ENCODE measurements around the gene HOXA13.

Gene HOXA13

DNA sequence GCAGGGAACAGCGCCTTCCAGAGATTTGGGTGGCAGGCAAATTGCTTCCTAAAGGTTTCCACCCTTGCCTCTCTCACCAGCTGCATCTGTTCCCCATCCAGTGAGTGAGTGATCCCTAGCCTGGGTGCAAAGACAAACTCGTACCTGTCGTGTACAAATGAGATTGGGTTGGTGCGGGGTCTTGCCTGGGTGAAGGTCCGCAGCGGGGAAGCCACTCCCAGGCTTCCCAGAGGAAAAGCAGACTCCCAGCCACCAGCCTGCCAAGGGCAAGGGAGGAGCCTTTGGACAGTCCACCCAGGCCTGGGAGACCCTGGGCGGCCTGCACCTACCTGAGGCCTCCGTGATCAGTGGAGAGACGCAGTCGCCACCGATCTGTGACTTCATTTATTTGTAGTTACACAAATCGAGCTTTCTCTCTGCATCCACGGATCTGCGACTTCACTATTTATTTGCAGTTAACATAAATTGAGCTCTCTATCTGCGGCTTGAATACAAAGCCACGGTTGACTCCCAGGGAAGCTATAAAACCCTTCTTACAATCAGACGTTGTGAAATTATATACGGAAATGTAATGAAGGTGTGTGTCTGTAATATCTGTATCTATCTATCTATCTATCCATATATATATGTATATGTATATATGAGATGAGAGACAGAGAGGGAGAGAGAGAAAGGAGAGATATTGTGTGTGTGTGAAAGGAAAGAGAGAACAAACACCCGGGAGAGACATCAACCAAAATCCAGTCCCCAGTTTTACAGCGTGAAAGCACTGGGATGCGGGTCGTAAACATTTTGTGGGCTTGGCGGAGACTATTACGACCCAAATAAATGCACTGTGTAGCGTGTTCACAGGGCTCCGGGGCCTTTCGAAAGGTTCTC lies 40.4 kb downstream of the HOXA13 start:
- no peak for DNase-seq (ENCODE audit: low read depth)

DNA sequence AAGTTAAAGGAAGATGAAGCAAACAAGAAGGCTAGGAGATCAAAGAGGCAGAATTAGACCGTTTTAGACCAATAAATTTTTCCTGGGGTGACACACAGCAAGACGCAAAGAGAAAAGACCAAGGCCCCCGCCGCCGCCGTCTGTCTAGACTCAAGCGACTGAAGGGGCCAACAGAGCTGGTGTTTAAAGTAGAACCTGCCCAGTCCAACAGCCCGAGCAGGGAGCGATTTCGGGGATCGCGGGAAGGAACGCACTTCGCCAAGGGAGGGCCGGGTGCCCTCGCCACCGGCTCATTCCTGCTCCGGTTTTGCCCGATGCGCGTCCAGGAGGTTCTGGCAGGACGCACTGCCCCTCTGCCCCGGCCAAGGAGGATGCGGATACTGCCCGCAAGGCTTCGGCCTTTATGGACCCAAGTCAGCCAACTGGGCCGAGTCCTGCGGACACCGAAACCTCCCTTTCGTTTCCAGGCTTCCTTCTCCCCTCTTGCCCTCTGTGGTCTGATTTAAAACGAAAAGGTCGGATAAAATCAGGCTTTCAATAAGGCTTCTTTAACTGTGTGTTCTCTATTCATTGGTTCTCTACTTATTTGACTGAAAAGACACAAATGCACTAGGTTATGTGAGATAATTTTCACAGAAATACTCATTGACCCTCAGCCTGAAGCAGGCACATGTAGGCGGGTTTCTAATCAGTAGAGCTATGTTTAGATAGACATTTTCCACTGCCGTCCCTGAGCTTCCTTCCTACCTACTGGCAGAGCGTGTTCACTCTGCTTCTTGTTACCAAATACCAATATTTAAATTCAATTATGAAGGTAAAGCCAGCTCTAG lies 41.2 kb downstream of the HOXA13 start:
- DNase-seq (ENCODE audit: low read depth), result no peak

DNA sequence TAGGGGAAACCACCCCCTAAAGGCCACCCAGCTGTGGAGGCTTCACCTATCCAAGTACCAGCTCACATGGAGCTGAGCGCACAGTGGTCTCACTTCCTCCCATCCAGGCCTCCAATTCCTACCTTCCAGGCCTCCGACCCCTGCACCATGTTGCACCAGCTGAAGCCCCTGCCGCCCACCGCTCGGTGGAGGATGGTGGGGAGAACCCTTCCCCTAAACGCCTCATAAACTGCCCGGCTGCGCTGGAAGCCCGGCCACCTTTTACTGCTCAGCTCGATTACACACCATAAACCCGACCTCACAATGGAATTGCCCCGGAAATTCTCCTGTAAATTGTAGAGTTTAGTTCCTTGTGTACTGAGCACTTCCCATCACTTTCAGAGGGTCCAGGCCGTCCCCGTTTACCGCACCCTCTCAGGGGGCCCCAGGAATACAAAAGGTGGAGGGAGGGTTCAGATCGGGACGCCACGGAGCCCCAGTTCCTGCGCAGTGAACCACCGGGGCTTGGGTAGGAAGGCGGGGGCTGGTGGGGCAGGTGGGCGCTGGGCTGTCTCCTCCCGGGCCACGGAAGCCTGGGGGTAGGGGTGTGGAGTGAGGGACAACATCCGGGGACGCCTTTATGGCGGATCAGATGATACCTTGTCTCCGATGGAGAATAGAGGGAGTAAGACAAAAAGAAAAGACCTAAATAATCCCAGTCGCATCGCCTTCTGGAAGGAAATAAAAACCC lies 42.0 kb downstream of the HOXA13 start:
- no peak for DNase-seq (ENCODE audit: low read depth)

GRCh38 chr7:27156916-27157701 lies 42.8 kb downstream of the HOXA13 start:
- no peak for DNase-seq (ENCODE audit: low read depth)

DNA sequence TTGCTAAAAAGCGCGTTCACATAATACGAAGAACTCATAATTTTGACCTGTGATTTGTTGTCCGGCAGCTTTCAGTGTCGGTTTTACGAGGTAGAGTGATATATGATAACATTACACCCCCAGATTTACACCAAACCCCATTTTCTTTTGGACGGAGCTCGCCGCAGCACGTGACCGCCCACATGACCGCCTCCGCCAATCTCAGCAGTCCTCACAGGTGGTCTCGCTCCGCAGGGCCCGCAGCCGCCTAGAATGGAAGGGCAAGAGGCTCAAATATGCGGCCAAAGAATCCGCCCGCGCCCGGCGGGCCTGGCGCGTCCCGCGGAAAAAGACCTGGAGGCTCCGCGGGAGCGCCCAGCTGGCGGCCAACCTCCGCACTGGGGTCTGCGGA lies 43.4 kb downstream of the HOXA13 start, which contains the start of gene HOXA7:
Gene HOXA7, minus strand, starts transcription at position 168 of the 391 bp plus-strand sequence. Its CDS starts 130 bp downstream, at position 38.
- peak; percentile 42 for DNase-seq (ENCODE audit: low read depth)

GRCh38 chr7:27155816-27156507 lies 43.9 kb downstream of the HOXA13 start:
- no peak for DNase-seq (ENCODE audit: low read depth)

DNA sequence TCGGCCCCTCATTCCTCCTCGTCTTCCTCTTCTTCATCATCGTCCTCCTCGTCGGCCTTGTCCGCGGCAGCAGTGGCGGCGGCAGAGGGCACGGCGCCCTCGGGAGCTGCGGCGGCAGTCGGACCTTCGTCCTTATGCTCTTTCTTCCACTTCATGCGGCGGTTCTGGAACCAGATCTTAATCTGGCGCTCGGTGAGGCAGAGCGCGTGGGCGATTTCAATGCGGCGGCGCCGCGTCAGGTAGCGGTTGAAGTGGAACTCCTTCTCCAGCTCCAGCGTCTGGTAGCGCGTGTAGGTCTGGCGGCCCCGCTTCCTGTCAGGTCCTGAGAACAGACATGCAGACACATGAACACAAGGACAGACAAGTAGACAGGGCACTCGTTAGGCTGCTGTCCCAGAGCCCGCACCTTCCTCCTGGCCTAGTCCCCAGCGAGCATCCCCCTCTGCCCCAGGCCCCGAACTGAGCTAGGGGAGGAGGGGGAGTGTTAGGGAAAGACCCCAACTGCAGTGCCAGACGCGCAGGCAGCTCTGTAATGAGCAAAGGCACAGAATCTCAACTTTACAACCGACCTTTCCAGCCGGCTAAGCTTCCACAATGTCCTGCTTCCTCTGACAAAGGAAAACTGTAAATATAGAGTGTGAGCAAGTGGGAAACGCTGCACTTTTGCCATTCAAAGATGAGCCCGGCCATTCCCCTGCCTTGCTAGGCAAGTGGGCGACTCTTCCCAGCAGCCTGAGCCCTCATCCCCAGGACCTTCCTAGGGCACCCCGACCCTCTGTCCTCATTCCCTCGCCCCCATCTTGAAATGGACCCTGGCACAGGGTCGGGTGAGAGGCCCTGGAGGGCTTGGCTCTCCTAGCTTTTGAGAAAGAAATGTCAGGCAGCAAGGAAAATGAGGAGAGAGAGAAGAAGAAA lies 44.7 kb downstream of the HOXA13 start:
- no peak for DNase-seq (ENCODE audit: low read depth)

DNA sequence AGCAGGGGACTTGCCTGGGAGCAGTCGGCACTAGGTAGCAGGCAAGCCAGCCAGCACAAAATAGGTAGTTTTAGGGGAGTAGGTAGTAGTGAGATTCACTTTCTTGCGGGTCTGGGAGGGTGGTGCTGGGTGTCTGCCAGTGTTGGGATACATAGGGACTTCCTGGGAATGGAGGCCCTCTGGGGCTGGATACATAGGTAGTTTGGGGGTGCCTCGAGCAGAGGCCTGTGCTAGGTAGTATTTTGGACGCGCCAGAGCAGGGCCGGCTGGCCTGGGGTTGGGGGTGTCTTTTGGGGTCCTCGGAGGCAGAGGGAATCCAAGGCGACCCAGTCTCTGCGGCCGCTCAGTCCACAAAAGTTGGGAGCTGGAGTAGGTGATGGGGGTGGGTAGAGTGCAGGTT lies 45.5 kb downstream of the HOXA13 start:
- no peak for DNase-seq (ENCODE audit: low read depth)

DNA sequence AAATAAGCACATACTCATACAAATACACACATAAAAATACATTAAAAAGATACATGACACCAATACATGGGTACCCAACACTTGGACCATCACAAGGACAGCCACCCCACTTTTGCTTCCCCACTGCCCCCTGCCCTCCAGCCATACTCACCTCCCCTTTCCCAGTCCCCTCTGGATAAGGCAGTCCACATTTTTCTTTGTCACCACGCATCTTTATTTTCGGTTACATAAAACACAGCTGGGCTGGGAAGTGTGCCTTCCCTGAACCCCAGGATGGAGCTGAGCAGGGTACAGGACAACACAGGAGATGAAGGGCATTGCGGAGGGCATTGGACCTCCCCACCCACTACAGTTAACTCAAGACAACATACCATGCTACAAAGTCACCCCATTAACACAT lies 46.4 kb downstream of the HOXA13 start:
- DNase-seq (ENCODE audit: low read depth), result no peak

DNA sequence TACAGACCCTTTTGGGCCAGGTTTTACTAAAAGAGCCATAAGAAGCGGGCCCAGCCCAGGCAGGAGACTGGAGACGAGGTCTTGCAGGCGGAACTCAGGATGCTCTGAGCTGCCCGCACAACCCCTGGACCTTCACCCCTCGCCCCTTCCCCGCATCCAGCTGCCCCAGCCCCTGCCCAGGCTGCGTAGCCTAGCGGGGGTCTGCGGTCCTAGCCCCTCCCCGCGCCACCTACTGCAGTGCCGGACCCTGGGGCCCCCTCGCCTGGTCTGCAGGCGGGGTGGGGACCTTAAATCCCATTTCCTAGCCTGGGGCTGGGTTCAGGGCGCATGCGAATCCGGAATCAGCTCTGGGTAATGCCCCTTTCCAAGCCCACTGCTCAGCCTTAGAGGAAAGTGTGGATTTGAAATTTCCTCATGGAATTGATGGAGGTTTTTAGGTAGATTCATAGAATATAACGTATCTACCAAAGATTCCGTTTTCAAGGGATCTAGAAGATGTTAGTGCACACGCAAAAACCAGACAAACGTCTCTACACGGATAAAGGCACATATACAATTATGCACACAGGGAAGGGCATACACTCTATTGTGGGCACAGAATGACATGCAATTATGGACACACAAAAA lies 47.0 kb downstream of the HOXA13 start:
- DNase-seq (ENCODE audit: low read depth), result no peak

DNA sequence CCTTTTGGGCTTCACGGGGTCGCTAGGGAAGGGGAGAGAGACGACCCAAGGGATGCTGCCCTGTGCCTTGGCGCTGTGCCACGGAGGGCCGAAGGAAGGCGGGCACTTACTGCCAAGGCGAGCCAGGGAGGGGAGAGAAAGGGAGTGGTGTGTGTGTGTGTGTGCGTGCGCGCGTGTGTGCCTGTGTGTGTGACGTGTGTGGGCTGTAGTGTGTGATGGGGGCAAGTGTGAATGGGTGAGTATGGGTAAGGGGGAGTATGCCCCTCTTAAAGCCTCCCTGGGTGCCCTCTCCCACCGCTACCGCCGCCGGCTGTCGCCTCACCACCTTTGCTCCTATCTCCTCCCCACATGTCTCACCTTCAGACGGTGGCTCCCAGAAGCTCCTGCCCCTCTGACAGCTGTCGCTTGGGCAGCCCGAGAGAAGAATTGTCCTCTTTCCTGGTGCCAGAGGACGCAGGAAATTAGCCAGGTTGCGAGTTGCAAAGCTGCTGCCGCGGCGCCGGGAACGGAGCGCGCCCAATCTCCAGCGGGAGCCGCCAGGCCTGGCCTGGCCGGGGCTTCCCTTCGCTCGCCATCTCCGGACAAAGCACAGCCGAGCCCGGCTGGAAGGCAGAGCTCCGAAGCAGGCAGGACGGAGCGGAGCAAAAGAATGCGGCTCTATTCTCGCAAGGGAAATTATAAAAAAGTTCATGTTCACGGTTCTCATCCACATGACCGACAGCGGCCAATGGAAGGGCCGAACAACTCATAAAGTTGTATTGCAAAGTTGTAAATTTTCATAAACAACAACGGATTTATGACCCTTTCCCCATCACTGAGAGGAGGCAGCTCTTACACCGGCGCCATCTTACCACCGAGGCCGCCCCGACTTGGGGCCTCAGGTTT lies 47.7 kb downstream of the HOXA13 start, which contains the start of gene HOXA3:
Gene HOXA3, minus strand, starts transcription at position 653 of the 885 bp plus-strand sequence. CDS start 41,943 bp downstream, outside the sequence.
- DNase-seq (ENCODE audit: low read depth), result peak; percentile 60

DNA sequence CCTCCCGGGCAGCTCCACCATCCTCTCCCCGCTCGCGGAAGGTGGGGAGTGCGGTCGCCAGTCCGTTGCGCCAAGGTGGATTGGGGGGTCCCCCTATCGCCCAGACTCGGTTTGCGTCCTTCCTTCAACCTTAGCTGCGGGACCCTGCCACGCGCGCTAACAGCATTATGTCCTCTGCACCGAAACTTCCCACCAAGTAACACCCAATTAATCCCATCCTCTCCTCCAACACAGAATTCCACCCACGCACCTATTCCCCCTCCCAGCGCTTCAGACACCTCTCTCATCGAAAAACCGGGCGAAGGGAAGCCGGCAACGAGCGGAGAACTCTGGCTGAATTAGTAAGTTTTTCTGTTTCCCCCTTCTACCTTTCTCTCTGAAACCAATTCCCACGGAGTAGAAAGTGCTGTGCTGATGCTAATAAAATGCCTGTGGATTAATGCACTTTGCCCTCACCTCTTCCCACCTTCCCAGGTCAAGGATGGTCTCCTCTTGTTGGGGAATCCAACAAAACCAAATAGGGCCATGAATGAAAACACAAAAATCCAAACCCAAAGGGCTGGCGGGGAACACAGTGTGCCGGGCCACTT lies 48.5 kb downstream of the HOXA13 start:
- DNase-seq (ENCODE audit: low read depth), result peak; percentile 28

DNA sequence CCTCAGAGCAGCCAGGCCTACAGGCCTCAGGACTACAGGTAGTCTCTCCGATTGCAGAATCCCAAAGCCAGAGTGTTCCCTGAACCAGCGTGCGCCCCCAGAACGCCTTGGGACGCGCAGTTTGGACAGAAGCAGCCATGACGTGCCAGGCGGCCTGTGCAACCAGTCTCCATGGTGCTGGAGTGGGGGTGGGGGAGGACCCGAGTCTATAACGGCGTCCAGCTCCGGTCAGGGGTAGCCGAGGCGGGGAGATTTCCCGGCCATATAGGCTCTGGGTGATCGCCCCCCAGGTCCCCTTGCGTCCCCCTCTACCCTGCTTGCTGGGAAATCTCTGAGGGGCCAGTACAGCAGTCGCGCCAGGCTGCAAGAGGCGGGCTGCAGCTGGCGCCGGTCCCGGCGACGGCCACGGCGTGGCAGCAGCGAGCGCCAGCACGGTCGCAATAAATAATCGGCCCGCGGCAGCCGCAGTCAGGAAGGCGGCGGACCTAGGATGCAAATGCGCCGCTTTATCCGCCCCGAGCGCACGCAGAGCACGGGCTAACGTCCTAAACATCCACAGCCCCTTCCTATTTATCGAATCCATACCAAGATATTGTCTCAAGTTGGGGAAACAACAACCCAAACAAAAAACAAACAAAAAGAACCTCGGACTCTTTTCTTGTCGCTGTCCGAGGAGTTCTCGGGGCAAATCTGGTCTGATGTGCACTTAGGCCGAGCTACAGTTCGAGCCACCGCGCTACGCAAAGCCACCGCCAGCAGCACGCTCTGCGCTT lies 49.1 kb downstream of the HOXA13 start:
- DNase-seq (ENCODE audit: low read depth), result peak; percentile 74

- DNase-seq (ENCODE audit: low read depth), result no peak
Measured at GRCh38 chr7:27149842-27150567, 49.9 kb downstream of the HOXA13 start.

GRCh38 chr7:27148756-27149641 lies 50.9 kb downstream of the HOXA13 start:
- no peak for DNase-seq (ENCODE audit: low read depth)

Data from HS-5 (cell line).